Transverse colon (tissue), 4 donors: Measurements from ENCODE around the gene NTNG1.

Experiments
- CTCF ChIP-seq, 5 experiments: fragments of 200-600 bp in 3 of 5; fragments of 450-650 bp in 2 of 5; sonication (generic) in 3 of 5; IDR thresholded peaks; 1 replicate in 2 of 5; 2 replicates in 3 of 5; pipeline ENCODE4 v1.5.1; 2016 to 2017; ENCODE audit warnings: antibody characterized with exemption in 5 of 5, inconsistent platforms in 3 of 5, mild to moderate bottlenecking in 2 of 5, moderate library complexity in 1 of 5
- POLR2A ChIP-seq: fragments of 450-650 bp; IDR thresholded peaks from one replicate; pipeline ENCODE4 v1.6.1; 2016; ENCODE audit warnings: antibody characterized with exemption, mild to moderate bottlenecking, moderate library complexity
- POLR2AphosphoS5 ChIP-seq, 3 donors: sonication (generic); formaldehyde crosslinking; IDR thresholded peaks; one replicate each; pipeline ENCODE4 v1.6.1; 2016; ENCODE audit warnings: antibody characterized with exemption in 3 of 3

- TF ChIP-seq POLR2A (no peak), CTCF (IDR thresholded peaks at IDR 0.05) (no peak), POLR2AphosphoS5 (IDR thresholded peaks at IDR 0.05) (no peak)
Measured at GRCh38 chr1:107139833-107140702, 771 bp upstream of the NTNG1 start.
